WTC11 (cell line): Measurements from ENCODE around the gene RAD50. TPM values are rescaled to one million over a fixed set of nuclear protein-coding genes. Genes with fewer than 3 reads are reported as not detected.

Source experiments
- ATAC-seq: fragments of 200-7000 bp; cut with Tn5 transposase; 2 replicates; pipeline ENCODE4 v1.10.0; 2021; ENCODE audit warnings: mild to moderate bottlenecking, moderate library complexity
- CTCF ChIA-PET: fragments of 300-600 bp; sonication (Branson Sonifier 250); formaldehyde crosslinking; loops from one replicate; lab custom pipeline; 2021; ENCODE audit warnings: antibody characterized with exemption; lab: Charles Lee
- POLR2A ChIA-PET: fragments of 350-600 bp; sonication (Branson Sonifier 250); formaldehyde crosslinking; loops from one replicate; lab custom pipeline; 2021; ENCODE audit warnings: antibody characterized with exemption; lab: Charles Lee
- DNase-seq: peaks from one replicate; pipeline ENCODE4 v3.0.0; 2021; ENCODE audit warnings: low spot score
- H3K27ac Mint-ChIP-seq: 2 replicates; pipeline ENCODE4 v1.8.0; 2021; ENCODE audit warnings: mixed read lengths
- H3K27me3 Mint-ChIP-seq: 2 replicates; pipeline ENCODE4 v1.8.0; 2021; ENCODE audit warnings: low read depth, mild to moderate bottlenecking, moderate library complexity, mixed read lengths
- H3K36me3 Mint-ChIP-seq: 2 replicates; pipeline ENCODE4 v1.8.0; 2021; ENCODE audit warnings: mixed read lengths
- H3K4me1 Mint-ChIP-seq: 2 replicates; pipeline ENCODE4 v1.8.0; 2022; ENCODE audit warnings: mixed read lengths
- H3K4me3 Mint-ChIP-seq: 2 replicates; pipeline ENCODE4 v1.8.0; 2021; ENCODE audit warnings: mild to moderate bottlenecking, moderate library complexity, mixed read lengths
- H3K9me3 Mint-ChIP-seq: 2 replicates; pipeline ENCODE4 v1.8.0; 2021; ENCODE audit warnings: mixed read lengths
- ATF1 ChIP-seq: sonication (generic); formaldehyde crosslinking; IDR thresholded peaks from 2 replicates; pipeline ENCODE4 v1.8.1; 2023; ENCODE audit warnings: mild to moderate bottlenecking, moderate library complexity, missing genetic modification reagents
- ATF3 ChIP-seq: sonication (generic); formaldehyde crosslinking; conservative IDR thresholded peaks from 2 replicates; pipeline ENCODE4 v1.8.1; 2022; ENCODE audit warnings: mild to moderate bottlenecking, missing genetic modification reagents
- ATF6 ChIP-seq: sonication (generic); formaldehyde crosslinking; IDR thresholded peaks from 2 replicates; pipeline ENCODE4 v1.8.1; 2023; ENCODE audit warnings: mild to moderate bottlenecking, missing genetic modification reagents
- CDX4 ChIP-seq: fragments of 250-450 bp; sonication (Bioruptor Pico); IDR thresholded peaks from 2 replicates; pipeline ENCODE4 v1.9.0; 2021; ENCODE audit warnings: moderate library complexity, mild to moderate bottlenecking, inconsistent platforms, borderline replicate concordance
- CTCF ChIP-seq: fragments of 200-600 bp; IDR thresholded peaks from 2 replicates; pipeline ENCODE4 v1.8.0; 2022; ENCODE audit warnings: antibody characterized with exemption
- E2F5 ChIP-seq: sonication (generic); formaldehyde crosslinking; IDR thresholded peaks from 2 replicates; pipeline ENCODE4 v1.8.1; 2022; ENCODE audit warnings: mild to moderate bottlenecking, moderate library complexity, missing genetic modification reagents
- ERG ChIP-seq: fragments of 250-450 bp; sonication (Bioruptor Pico); IDR thresholded peaks from 2 replicates; pipeline ENCODE4 v1.8.0; 2021; ENCODE audit warnings: mild to moderate bottlenecking
- FOXP4 ChIP-seq: sonication (generic); formaldehyde crosslinking; IDR thresholded peaks from 2 replicates; pipeline ENCODE4 v1.8.0; 2022; ENCODE audit warnings: mild to moderate bottlenecking, missing genetic modification reagents
- GRHL2 ChIP-seq: fragments of 250-450 bp; sonication (Bioruptor Pico); IDR thresholded peaks from 2 replicates; pipeline ENCODE4 v1.8.0; 2022; ENCODE audit warnings: mild to moderate bottlenecking, moderate library complexity; ENCODE audit not compliant: insufficient replicate concordance, severe bottlenecking
- NFYB ChIP-seq: sonication (generic); formaldehyde crosslinking; conservative IDR thresholded peaks from 2 replicates; pipeline ENCODE4 v1.8.0; 2022; ENCODE audit warnings: low read depth, missing genetic modification reagents
- NR2C2 ChIP-seq: sonication (generic); formaldehyde crosslinking; IDR thresholded peaks from 2 replicates; pipeline ENCODE4 v1.8.0; 2022; ENCODE audit warnings: mild to moderate bottlenecking, missing genetic modification reagents
- PRDM15 ChIP-seq: sonication (generic); formaldehyde crosslinking; IDR thresholded peaks from 2 replicates; pipeline ENCODE4 v1.8.0; 2022; ENCODE audit warnings: missing genetic modification reagents
- SP1 ChIP-seq: sonication (generic); formaldehyde crosslinking; conservative IDR thresholded peaks from 2 replicates; pipeline ENCODE4 v1.8.1; 2022; ENCODE audit warnings: missing genetic modification reagents
- TCF7 ChIP-seq: sonication (generic); formaldehyde crosslinking; IDR thresholded peaks from 2 replicates; pipeline ENCODE4 v1.8.0; 2022; ENCODE audit warnings: mild to moderate bottlenecking, low read depth, missing genetic modification reagents, moderate library complexity
- ZMAT4 ChIP-seq: fragments of 250-450 bp; sonication (Bioruptor Pico); IDR thresholded peaks from 2 replicates; pipeline ENCODE4 v1.9.0; 2021; ENCODE audit warnings: mild to moderate bottlenecking
- ZNF281 ChIP-seq: sonication (generic); formaldehyde crosslinking; IDR thresholded peaks from 2 replicates; pipeline ENCODE4 v1.8.0; 2023; ENCODE audit warnings: mild to moderate bottlenecking, missing genetic modification reagents
- ZNF416 ChIP-seq: fragments of 250-450 bp; sonication (Bioruptor Pico); IDR thresholded peaks from 2 replicates; pipeline ENCODE4 v1.9.0; 2021; ENCODE audit warnings: mild to moderate bottlenecking, inconsistent platforms
- total RNA-seq: library from RNA; stranded (reverse); gene quantifications from 3 replicates; pipeline ENCODE4 v1.2.3, GENCODE V29; 2021

Gene RAD50
- total RNA-seq, 1 experiment from 2014 or later: 31.1 TPM

GRCh38 chr5:132627470-132627869 lies 70.7 kb downstream of the RAD50 start:
- CTCF ChIA-PET: no interaction called here
- no peak for ATAC-seq

More at GRCh38 chr5:132627470-132627869, 70.7 kb downstream of the RAD50 start:
- H3K4me3 Mint-ChIP-seq: no peak overlapping the region
- TF ChIP-seq ATF3 (no peak), ZNF416 (CRISPR knock-in tag) (no peak), NR2C2 (CRISPR knock-in tag) (no peak), ATF1 (CRISPR knock-in tag) (no peak), CDX4 (CRISPR knock-in tag) (no peak), PRDM15 (no peak), NFYB (CRISPR knock-in tag) (no peak), SP1 (CRISPR knock-in tag) (no peak), ATF6 (no peak), ERG (CRISPR knock-in tag) (no peak), ZMAT4 (CRISPR knock-in tag) (no peak), E2F5 (CRISPR knock-in tag) (no peak), GRHL2 (CRISPR knock-in tag) (no peak), TCF7 (no peak), FOXP4 (no peak), ZNF281 (CRISPR knock-in tag) (no peak), CTCF (no peak)
- no peak for DNase-seq
- no peaks in the 10 kb centered on the region for H3K27me3 Mint-ChIP-seq
- H3K4me1 Mint-ChIP-seq: no peaks in the 10 kb centered on the region
- POLR2A ChIA-PET: no interaction called here
- H3K9me3 Mint-ChIP-seq: no peaks in the 10 kb centered on the region
- H3K36me3 Mint-ChIP-seq: peaks cover 4% of the 10 kb centered on the region
- H3K27ac Mint-ChIP-seq: peak overlapping the region; percentile 0; the same call in 1 of the 2 replicates
